Measurements from ENCODE around the gene CTIF.

- no peak for TF ChIP-seq POLR2AphosphoS5 (IDR thresholded peaks at IDR 0.05)
- TF ChIP-seq, protein P1, sequence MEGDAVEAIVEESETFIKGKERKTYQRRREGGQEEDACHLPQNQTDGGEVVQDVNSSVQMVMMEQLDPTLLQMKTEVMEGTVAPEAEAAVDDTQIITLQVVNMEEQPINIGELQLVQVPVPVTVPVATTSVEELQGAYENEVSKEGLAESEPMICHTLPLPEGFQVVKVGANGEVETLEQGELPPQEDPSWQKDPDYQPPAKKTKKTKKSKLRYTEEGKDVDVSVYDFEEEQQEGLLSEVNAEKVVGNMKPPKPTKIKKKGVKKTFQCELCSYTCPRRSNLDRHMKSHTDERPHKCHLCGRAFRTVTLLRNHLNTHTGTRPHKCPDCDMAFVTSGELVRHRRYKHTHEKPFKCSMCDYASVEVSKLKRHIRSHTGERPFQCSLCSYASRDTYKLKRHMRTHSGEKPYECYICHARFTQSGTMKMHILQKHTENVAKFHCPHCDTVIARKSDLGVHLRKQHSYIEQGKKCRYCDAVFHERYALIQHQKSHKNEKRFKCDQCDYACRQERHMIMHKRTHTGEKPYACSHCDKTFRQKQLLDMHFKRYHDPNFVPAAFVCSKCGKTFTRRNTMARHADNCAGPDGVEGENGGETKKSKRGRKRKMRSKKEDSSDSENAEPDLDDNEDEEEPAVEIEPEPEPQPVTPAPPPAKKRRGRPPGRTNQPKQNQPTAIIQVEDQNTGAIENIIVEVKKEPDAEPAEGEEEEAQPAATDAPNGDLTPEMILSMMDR (IDR thresholded peaks at IDR 0.05) = no peak
These were observed 186.1 kb downstream of the CTIF start for GRCh38 chr18:48724939-48725338.
